Esophagus squamous epithelium (tissue), 4 donors: ENCODE measurements around the gene TRIM66.

ENCODE experiments used
- POLR2A ChIP-seq, 4 donors: fragments of 450-650 bp; IDR thresholded peaks; one replicate each; pipeline ENCODE4 v1.6.1; 2017; ENCODE audit warnings: antibody characterized with exemption in 4 of 4, mild to moderate bottlenecking in 4 of 4, moderate library complexity in 3 of 4
- TF ChIP-seq, protein P1 (sequence below), 6 experiments: fragments of 450-650 bp in 4 of 6; fragments of 200-600 bp in 2 of 6; sonication (generic) in 2 of 6; IDR thresholded peaks; one replicate each; pipeline ENCODE4 v1.5.1; 2016 to 2019; ENCODE audit warnings: antibody characterized with exemption in 6 of 6, mild to moderate bottlenecking in 4 of 6, moderate library complexity in 4 of 6

DNA sequence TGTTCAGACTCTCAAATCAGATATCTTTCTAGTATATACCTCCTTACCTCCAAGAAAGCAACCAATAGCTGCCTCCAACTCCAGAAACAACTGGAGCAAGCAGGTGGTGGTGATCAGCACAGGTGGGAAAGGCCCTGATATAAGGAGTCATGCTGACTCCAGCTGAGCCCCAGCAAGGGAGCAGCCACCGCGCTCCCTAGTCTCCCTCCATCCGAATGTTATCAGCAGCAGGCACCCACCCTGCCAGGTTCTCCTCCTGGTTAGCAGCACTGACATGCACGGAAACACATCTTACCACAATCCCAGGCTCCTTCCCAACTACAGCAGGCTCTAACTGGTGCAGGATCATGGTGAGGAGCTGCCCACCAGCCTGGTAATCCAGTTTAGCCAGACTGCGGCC lies 69.9 kb downstream of the TRIM66 start:
- TF ChIP-seq, protein P1, sequence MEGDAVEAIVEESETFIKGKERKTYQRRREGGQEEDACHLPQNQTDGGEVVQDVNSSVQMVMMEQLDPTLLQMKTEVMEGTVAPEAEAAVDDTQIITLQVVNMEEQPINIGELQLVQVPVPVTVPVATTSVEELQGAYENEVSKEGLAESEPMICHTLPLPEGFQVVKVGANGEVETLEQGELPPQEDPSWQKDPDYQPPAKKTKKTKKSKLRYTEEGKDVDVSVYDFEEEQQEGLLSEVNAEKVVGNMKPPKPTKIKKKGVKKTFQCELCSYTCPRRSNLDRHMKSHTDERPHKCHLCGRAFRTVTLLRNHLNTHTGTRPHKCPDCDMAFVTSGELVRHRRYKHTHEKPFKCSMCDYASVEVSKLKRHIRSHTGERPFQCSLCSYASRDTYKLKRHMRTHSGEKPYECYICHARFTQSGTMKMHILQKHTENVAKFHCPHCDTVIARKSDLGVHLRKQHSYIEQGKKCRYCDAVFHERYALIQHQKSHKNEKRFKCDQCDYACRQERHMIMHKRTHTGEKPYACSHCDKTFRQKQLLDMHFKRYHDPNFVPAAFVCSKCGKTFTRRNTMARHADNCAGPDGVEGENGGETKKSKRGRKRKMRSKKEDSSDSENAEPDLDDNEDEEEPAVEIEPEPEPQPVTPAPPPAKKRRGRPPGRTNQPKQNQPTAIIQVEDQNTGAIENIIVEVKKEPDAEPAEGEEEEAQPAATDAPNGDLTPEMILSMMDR (IDR thresholded peaks at IDR 0.05) = no peak
- TF ChIP-seq POLR2A (IDR thresholded peaks at IDR 0.05) = no peak
